NCI-H2107 treated with DMSO at 0.1 percent for 48 hours (cell line): ENCODE data around the gene SERTM2.

Experiments
- DNase-seq: peaks from one replicate; lab custom pipeline; 2025; ENCODE audit not compliant: unreplicated experiment; lab: John Stamatoyannopoulos, UW

Gene SERTM2

DNA sequence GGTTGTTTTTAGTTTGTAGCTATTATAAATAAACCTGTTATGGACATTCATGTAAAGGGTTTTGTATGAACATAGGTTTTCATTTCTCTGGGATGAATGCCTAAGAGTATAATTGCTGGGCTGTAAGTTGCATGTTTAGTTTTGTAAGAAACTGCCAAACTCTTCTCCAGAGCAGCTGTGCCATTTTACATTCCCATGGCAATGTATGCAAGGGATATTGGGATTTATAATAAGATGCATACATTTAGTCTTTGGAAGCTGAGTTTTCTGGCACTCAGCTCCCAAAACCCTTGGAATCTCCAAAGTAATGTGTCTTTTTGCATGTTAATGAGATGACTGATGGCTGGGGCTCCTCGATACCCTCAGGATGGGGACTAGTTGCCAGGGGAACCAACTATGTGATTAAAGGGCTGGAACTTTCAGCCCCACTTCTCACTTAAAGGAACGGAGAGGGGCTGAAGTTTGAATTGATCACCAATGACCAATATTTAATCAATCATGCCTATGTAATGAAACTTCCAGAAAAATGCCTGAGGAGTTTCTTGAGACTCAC lies 44.0 kb downstream of the SERTM2 start:
- DNase-seq = no peak

DNA sequence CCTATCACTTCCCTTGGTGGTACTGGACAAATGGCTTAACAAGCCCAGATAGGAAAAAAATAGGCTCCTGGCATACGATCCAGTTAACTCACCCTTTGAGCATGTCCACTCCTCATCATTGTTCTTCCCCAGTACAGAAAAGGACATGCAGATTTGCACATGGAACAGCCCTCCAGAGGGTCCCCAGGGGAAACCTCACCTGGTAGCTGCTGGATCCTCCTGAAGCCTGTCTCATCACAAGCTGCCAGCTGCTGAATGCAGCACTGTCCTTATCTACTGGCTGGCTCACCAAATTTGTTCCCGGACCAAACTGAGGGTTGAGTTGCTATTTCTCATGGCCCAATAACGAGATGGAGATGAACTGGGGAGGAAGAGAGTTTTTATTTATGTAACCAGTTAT lies 49.4 kb downstream of the SERTM2 start:
- DNase-seq = no peak

DNA sequence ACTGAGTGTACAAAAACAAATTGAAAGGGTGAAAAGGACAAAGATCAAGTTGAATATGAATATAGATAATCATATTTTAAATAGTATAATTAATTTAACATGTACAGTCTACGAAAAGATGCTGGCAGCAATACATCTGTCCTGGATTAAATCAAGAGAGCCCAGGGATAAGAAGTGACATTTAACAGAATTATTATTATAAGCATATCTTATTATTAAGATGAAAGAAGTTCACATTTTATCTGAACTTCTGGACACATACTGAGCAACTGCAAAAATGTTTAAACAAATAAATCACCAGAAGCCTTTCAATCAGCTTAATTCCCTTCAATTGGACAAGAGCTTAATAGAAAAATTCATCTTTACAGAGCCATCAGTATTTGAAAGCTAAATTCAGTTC lies 50.4 kb downstream of the SERTM2 start:
- DNase-seq = no peak

- no peak for DNase-seq
These were observed 56.3 kb downstream of the SERTM2 start for GRCh38 chrX:111567542-111568255.

GRCh38 chrX:111568354-111568753 lies 56.9 kb downstream of the SERTM2 start:
- DNase-seq = no peak

GRCh38 chrX:111568817-111569216 lies 57.4 kb downstream of the SERTM2 start:
- no peak for DNase-seq
